Loucy (cell line): ENCODE results near the gene PROX1.

ENCODE experiments used
- CTCF ChIP-seq: fragments of 200-600 bp; sonication (generic); conservative IDR thresholded peaks from 2 replicates; pipeline ENCODE4 v1.5.1; 2014; ENCODE audit warnings: mild to moderate bottlenecking, antibody characterized with exemption, low read length
- EZH2phosphoT487 ChIP-seq: fragments of 200-600 bp; IDR thresholded peaks from 2 replicates; pipeline ENCODE4 v1.6.1; 2018; ENCODE audit warnings: antibody characterized with exemption, mild to moderate bottlenecking, moderate library complexity, borderline replicate concordance

GRCh38 chr1:213999732-214000131, 12.0 kb downstream of the PROX1 start:
- no peak for TF ChIP-seq CTCF
- no peak for TF ChIP-seq EZH2phosphoT487
